ENCODE measurements around the gene AMER1. TPM values are rescaled to one million over a fixed set of nuclear protein-coding genes. Genes with fewer than 3 reads are reported as not detected.

Gene AMER1
- total RNA-seq, 1 donor from 2014 or later: 4.0 TPM

GRCh38 chrX:64150775-64151174 is 54.7 kb downstream of the AMER1 start:
- Histone ChIP-seq H3K4me3 (no peak overlapping the region), H3K4me1 (no peaks in the 10 kb centered on the region), H3K27ac (no peak overlapping the region), H3K27me3 (ENCODE audit: low read depth) (no peaks in the 10 kb centered on the region), H3K9me3 (no peaks in the 10 kb centered on the region), H3K36me3 (no peaks in the 10 kb centered on the region)
- intact Hi-C loops (cut with DNase I): no loop called here
- DNase-seq: no peak
- TF ChIP-seq CTCF (IDR thresholded peaks at IDR 0.05): no peak
- no peak for ATAC-seq

Other genes with a start within 250 kb of the AMER1 start
- gene ASB12, start 24.9 kb upstream of the AMER1 start, total RNA-seq: not detected
- 1.9 TPM for gene MTMR8, start 189.7 kb upstream of the AMER1 start, total RNA-seq